Coronary artery (tissue), 2 donors: Measurements from ENCODE around the gene UBE2E1.

Experiments used
- DNase-seq: peaks from one replicate; pipeline ENCODE4 v3.0.0-alpha.2; 2017; ENCODE audit warnings: low spot score
- H3K27ac ChIP-seq, 2 donors: fragments of 200-600 bp; sonication (generic); one replicate each; pipeline ENCODE4 v1.5.1; 2016 to 2019
- H3K4me3 ChIP-seq: fragments of 200-600 bp; sonication (generic); 2 replicates; pipeline ENCODE4 v1.5.1; 2016; ENCODE audit warnings: mild to moderate bottlenecking, moderate library complexity
- TF ChIP-seq, protein P1 (sequence below): fragments of 200-600 bp; sonication (generic); IDR thresholded peaks from one replicate; pipeline ENCODE4 v1.5.1; 2019; ENCODE audit warnings: antibody characterized with exemption

The UBE2E1 gene

DNA sequence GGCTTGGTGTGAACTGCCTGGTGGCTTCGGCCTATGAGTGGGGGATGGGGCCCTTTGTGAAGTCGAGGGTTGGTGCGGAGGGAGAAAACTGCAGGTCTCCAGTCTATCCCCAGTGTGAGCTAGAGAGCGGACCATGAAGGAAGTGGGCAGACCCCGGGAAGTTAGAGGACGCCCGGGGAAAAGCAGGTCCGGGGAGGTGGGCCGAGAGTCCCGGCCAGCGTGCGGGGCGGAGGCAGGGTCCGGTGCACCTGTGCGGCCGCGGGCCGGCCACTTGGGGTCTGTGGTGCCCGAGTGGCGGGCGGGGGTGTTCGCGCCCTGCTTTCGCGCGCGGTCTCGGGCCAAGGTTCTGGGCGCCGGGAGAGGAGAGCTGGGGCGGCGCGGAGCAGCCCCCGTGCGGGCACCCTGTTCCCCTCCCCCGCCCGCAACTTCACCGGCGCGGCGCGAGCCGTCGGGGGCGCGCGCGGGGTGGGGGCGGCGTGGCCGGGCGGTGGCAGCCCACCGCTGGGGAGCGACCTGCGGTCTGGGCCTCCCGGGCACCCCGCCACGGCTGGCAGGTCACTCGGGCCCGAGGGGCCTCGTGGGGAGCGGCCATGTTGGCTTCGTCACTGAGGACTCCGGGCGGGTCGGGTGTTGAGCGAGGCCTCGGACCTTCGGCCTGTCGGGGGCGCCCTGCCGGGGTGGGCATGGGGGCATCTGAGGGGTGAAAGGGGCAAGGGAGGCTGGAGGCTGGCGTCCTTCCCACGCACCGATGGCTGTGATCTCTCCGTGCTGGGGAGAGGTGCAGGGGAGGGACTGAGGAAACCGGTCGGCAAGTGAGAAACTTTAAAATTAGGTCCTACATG lies 4.8 kb downstream of the UBE2E1 start:
- peak; percentile 76 for DNase-seq
- peak overlapping the region; percentile 78 to 92 for H3K27ac ChIP-seq
- TF ChIP-seq, protein P1, sequence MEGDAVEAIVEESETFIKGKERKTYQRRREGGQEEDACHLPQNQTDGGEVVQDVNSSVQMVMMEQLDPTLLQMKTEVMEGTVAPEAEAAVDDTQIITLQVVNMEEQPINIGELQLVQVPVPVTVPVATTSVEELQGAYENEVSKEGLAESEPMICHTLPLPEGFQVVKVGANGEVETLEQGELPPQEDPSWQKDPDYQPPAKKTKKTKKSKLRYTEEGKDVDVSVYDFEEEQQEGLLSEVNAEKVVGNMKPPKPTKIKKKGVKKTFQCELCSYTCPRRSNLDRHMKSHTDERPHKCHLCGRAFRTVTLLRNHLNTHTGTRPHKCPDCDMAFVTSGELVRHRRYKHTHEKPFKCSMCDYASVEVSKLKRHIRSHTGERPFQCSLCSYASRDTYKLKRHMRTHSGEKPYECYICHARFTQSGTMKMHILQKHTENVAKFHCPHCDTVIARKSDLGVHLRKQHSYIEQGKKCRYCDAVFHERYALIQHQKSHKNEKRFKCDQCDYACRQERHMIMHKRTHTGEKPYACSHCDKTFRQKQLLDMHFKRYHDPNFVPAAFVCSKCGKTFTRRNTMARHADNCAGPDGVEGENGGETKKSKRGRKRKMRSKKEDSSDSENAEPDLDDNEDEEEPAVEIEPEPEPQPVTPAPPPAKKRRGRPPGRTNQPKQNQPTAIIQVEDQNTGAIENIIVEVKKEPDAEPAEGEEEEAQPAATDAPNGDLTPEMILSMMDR, result no peak
- peak overlapping the region; percentile 90 for H3K4me3 ChIP-seq

DNA sequence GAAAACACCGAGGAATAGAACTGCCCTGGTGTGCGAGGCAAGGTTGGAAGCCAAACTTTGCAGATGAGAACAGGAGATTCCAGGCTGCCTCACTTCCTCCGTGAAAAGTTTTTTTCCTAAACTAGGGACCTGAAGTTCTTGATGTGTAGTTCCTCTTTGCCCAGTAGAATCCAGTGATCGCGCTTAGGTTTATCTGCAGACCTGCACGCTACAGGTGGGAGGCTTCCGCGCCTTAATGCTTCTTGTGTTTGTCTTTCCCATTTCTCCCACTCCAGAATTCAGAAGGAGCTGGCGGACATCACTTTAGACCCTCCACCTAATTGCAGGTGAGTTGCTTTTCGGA lies 5.4 kb downstream of the UBE2E1 start:
- H3K4me3 ChIP-seq, result peak overlapping the region; percentile 90
- no peak for DNase-seq
- TF ChIP-seq, protein P1, result no peak
- peak overlapping the region; percentile 78 to 92 for H3K27ac ChIP-seq

DNA sequence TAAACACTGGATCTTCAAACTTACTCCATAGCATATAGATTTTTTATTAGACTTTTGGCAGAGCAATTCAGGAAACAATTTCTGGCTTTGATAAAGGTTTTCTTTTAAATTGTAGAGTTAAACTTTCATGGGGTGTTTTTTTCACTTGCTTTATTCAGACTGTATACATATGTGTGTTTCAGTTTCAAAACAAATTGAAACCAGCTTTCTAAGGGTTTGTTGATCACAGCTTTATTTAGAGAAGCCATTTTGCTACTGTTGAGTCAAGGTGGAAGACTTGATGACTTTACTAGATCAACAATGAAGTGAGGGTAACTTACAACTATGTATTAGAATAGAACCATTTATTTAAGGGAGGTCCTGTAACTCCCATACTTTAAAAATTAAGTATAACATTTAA lies 6.2 kb downstream of the UBE2E1 start:
- no peak overlapping the region for H3K4me3 ChIP-seq
- no peak overlapping the region for H3K27ac ChIP-seq
- DNase-seq, result no peak
- TF ChIP-seq, protein P1, result no peak

DNA sequence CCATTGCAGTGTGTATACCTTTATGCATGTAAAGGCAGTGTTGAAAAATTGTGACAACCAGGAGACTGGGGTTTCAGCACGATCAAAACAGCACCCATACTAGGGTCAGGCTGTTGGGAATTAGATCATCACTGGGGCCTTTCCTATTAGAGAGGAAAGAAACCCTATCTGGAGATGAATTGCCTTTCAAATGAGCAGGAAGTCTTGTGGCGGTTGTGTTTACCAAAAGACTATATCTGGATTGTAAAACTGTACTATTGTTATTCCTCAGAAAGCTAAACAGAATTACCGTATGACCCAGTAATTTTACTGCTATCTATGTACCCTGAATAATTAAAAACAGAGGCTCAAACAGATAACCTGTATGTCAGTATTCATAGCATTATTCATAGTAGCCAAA lies 10.1 kb downstream of the UBE2E1 start:
- Histone ChIP-seq H3K4me3 (no peak overlapping the region), H3K27ac (no peak overlapping the region)
- DNase-seq, result no peak
- TF ChIP-seq, protein P1, result no peak

DNA sequence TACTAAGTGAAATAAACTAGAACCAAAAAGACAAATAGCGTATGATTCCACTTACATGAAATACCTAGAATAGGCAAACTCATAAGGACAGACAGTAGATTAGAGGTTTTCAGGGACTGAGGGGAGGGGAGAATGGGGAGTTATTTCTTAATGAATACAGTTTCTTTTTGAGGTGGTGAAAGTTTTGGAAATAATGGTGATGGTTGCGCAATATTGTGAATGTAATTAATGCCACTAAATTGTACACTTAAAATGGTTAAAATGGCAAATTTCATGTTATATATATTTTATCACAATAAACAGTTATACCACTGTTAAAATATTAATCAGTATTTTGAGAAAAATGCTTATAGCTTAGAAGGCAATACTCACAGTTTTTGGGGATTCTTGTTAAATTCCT lies 11.0 kb downstream of the UBE2E1 start:
- H3K4me3 ChIP-seq, result no peak overlapping the region
- no peak overlapping the region for H3K27ac ChIP-seq
- TF ChIP-seq, protein P1, result no peak
- DNase-seq, result no peak

DNA sequence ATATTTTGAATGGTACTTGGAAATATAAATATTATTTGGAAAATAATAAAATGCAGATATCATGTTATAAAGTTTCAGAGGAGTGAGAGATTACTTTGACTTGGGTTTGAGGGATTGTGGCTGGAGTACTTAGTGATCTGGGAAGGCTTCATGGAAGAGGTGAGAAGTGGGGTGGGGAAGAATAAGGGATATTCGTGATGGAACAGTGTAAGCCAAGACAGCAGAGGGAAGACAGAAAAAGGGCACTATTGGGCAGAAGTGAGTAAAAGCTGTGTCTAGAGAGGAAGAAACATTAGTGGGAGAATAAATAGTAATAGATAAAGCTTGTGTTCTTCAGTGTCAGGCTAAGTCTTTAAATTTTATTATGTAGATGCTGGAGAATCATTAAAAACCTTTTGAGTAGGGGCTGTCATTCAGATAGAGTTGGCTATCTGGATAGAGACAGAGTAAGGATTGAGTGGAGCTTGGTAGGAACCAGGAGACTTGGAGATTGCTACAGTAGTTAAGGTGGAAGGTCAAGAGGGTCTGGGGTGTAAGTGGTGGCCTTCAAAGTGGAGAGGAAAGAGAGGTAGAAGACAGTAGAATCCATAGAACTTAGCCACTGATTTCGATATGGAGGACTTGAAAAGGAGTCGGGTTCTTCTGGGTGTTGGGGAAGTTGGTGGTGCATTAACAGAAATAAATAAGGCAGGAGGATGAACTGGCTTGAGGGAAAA lies 11.9 kb downstream of the UBE2E1 start:
- no peak for DNase-seq
- TF ChIP-seq, protein P1, result no peak
- Histone ChIP-seq H3K4me3 (no peak overlapping the region), H3K27ac (no peak overlapping the region)
